Kidney tubule cell (primary cell): ENCODE results near the gene GPER1.
"Not testable (repeated sequence)": the region's sequence is repeated elsewhere in the genome, so short reads cannot be mapped to it uniquely, and the experiment has no call there.

Experiments used
- DNase-seq: peaks from one replicate; pipeline ENCODE4 v3.0.0-alpha.2; 2018; ENCODE audit warnings: low spot score

GPER1 gene

DNA sequence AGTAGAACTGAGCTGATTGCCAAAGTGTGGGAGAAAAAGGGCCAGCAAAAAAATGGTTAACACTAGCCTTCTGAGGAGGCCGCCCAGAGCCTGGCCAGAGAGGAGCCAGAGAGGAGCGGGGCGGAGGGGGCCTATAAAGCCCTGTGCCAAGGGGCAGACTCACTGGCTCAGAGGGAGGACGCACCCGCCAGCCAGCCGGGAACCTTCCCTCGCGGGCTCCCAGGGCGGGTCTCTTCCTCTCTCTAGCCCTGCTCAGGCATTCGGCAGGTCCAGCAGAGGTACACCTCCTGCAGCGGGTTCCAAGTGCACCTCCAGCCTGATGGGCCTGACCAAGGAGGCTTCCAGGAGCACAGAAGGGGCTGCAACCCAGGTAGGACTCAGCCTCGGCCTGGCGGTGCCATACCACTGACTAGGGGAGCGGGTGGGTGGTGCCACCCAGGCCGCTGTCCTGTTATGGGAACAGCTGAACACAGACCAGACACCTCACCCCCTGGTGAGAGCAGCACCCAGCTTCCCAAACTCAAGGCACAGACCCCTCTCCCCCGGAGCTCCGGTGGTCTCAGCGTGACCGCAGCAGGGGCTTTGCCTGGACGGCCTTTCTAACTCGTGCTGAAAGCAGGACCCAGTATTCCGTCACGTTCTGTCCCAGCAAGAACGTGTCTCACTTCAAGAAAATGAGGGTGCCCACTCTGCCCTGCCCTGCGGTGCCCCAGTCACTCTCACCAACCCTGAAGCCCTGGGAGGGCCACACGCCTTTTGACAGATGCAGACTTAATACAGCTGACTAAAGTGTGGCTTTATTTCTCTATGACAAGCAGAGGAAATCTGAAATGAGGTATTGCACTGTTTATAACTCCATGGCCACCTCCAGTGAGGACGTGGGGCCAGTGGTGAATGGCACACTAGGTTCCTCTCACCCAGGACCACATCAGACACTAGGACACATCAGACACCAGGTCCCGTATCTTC lies at the start of gene GPER1:
TSS of gene GPER1 (plus strand) at position 162 of the 969 bp plus-strand sequence. CDS start 3,616 bp downstream, outside the sequence.
- peak; percentile 53 for DNase-seq

DNA sequence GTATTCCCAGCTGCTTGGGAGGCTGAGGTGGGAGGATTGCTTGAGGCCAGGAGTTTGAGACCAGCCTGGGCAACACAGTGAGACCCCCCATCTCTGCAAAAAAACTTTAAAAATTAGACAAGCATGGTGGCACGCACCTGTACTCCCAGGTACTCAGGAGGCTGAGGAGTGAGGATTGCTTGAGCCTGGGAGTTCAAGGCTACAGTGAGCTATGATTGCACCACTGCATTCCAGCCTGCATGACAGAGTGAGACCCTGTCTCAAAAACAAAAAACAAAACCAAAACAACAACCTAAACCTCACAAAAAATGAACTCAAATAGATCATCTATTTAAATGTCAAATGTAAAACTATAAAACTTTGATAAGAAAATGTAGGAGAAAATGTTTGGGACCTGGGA lies 47.7 kb upstream of the GPER1 start:
- DNase-seq, result not testable (repeated sequence)

DNA sequence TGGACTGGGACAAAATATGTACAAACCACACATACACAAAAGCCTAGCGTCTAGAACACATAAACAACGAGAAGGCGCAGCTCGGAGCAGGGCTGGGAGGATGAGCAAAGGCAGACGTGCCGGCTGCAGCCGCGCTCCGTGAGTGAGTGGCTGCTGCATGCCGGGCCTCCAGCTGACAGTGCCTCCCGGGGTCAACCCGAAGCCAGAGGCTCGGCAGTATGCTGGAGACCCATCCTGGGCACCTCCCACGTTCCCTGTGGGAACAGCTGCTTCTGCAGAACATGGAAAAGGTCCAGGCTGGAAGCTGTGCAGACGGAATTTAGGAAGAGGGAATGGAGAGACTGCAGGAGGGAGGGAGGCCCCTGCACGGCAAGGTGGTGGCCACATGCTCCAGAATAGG lies 47.1 kb upstream of the GPER1 start:
- DNase-seq, result no peak

DNA sequence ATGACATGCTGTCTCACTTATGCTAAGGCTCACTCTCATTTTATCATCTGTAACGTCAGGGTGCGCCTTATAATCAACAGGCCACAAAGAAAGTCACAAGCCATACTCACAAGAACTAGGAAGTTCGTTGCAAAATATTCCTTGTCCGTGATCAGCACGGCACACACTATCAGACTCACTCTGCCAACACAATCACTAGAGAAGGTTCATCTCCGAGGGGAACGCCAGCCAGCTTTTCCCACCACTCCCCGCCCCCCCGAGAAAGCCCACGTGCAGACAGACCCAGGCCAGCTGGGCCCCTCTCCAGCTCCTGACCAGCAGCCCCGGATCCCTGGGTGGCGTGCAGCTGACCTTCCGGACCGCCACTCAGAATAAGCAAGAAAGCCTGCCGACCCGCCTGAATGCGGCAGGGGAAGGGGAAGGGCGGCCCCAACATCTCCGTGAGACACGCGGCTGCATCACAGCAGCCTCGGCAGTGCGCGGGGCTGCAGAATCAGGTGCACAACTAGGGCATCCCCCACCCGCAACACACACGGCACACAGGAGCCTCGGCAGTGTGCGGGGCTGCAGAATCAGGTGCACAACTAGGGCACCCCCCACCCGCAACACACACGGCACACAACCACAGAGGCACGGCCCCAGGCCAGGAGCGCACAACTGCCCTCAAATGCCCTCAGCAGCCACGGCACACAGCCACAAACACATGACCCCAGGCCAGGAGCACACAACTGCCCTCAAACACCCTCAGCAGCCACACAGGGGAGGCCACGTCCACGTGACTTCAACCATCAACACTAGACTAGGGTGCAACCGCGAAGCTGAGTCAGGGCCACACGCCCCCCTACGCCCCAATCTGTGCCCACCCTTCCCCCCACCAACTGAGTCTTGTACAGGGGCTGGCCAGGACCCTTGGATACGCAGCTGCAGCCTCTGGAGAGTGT lies 46.1 kb upstream of the GPER1 start:
- DNase-seq, result no peak

DNA sequence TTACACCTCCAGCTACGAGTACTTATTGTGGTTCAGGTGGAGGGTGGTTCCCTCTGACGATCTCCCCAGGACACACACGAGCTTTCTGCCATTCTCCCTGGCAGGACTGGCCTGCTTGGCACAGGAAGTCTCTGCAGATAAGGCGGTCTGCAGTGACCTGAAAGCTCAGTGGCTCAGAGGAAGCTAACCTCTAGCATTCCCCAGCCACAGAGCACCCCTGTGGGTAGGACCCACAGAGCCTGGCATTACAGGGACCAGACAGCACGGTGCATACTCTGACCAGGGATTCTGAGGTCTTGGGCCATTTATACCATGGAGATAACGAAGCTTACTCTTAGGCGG lies 45.5 kb upstream of the GPER1 start:
- DNase-seq, result no peak

DNA sequence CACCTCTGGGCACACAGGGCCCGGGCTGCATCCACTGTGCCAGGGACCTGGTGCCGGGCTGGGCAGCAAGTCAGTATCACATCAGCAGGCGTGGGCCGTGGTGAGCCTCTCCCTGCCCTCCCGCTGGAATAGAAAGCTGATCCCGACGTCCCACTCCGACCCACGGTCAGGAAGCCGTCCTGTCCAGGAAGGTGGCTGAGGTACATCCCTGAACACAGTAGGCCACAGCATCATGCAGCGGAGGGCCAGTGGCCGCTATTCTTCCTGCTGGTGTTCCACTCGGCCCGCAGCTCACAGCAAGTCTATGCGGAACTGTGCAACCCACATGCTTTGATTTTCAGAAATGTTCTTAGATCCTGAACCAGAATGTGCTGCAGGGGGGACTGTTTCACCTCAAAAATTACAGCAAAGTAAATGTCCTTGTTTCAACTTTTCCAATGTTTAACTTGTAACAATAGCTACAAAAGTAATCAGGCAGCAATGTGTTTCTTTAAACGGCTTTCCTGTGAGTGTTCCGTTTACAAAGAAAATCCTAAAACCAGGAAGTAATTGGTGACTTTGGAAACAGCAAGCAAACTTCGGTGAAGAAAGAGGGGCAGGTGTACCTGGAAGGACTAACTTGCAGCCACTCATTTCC lies 44.2 kb upstream of the GPER1 start:
- no peak for DNase-seq

DNA sequence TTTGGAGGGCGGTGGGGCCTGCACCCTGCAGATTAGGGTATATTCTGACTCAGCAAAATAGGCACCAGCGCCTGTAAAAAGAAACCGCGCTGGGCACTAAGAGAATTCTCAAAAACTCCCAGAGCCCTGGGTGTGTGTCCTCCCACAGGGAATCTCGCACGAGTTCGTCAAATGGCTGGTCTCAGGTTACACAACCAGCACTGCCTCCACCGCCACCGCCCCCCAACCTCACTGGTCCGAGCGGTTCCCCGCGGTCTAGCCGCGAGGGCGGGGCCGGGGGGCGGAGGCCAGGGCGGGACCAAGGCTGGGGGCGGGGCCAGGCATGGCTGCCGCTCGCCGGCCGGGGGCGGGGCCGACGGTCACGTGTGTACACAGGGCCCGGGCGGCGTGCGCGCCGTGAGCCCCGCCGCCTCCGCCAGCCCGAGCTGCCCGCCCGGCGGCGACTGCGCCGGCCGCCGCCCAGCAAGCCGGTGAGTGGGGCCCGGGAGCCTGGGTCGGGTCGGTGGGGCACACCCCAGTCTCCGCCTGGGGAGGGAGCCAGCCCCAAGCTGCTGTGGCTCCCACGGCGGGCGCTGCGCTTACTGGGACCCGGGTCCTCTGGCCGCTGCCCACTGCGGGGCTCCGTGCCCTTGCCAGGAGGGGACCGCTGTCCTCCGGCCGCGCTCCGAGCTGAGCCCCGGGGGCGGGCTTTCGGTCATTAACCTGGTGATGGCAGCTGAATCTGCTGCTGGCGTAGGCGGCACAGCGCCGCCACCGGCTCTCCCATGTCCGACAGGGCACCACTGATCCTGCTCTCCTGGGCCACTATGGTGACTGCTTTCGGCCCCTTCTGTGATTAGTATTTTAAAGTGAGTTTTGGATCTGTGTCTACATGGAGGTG lies 43.5 kb upstream of the GPER1 start, which contains the start of gene GPR146:
TSS of gene GPR146 (plus strand) at position 358 of the 880 bp plus-strand sequence. CDS start 12,970 bp downstream, outside the sequence.
- DNase-seq, result peak; percentile 94

DNA sequence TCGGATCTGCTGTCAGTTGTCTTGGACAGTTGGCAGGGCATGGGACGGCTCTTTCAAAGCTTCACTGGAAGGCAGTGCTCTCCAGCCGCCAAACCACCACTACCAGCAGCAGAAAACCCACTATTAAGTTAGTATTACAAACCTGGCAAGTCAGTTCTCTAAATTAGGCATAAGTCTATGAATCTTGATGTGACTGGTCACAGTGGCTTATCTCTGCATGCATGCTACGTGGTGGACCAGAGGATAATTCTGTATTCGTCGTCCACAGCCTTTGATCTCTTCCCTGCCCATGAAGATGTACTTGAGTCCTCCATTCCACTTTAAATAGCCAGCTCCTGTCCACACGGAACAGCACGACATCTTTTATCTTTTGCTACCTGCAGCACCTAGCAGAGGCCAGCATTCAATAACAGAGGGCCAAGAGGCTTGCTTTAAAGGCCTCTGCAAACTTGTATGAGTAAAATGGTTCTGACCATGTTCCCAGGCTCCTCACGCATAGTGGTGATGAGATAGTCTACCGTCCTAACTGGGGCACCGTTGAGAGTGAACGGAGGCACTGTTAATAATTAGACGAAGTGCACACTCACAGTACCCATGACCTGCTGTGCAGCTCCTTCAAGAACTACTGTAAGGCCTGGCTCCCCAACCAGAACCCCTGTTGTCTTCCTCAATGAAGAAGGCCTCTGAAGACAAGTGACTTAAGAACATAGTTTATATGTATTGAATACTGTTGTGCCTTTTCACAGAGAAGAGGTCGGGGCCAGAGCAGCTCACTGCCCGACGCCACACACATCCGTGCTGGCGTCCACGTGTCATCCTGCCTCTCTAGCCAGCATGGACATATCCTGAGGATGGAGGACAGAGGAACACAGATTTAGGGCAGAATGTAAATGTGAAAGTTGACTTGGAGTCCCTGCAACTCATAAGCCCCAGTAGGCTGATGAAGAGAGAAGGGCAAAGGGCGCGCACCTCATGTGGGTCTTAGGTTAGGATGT lies 42.5 kb upstream of the GPER1 start:
- peak; percentile 82 for DNase-seq

DNA sequence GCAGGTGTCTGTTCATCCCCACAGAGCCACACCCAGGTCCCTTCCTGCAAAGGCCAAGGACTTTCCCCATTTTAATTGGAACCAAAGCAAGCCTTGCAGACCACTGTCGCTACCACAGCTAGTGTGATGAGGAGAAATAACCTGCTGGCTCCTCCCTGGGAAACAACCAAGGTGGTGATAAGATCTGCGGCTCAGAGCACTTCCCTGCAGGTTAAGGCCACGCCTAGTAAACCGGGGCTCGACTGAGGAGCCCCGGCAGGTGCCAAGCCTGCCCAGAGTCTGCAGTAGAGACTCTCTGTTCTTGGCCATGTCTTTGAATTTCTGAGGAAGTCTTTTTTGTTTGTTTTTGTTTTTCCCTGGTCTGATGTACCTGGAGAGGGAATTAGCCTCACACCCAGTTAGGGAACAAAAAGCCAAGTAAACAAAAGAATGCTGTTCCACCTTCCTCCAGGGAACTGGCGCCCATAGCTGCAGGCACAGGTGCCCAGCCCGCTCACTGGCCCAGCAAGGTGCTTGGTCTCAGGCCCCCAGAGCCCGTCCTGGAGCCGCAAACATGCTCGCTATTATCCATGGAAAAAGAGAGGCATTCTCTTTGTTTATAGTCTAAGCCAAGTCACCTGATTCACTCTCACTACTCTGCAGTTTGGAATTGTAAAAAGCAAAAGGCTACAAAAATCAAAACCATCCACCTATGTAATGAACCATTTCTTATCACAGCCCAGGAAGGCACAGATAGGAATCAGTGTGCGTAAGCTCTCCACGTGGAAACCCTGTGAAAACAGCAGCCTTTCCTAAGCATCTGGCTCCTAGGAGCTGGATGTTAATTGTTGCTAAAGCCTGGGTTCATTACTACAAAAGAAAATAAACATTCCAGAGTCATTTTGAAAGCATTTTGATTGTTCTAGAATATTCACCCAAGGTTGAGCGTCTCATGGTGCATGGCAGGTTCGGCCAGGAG lies 40.9 kb upstream of the GPER1 start:
- DNase-seq, result no peak

DNA sequence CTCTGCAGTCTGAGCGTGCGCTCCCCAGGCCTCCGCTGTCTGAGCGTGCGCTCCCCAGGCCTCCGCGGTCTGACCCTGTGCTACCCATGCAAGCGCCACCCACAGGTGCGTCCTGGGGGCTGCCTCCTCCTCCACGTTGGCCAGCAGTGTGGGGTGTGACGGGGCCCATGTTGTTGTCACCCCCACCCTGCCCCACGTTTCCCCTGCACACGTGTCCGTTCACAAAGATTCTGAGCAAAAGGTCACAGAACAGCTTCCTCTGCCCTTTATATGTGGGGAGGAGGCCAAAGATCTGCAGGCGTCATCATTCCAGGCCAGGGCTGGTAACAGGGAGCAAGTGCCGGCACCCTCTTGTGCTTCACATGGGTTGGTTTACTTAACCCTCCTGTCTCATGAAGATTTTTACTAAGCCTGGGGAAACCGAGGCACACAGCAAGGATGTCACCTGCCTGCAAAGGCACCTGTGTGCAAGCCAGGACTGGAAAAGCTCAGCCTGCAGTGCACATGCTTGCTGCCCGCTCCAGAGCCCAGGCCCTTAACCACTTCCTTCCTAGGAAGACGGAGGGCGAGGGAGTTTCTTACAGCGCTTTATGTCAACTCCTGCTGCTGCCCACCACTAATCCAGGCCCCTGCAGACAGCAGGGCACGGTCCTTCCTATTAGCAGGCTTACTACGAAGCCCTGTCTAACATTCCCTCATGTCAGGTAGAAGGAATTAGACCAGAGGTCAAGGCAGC lies 38.7 kb upstream of the GPER1 start:
- no peak for DNase-seq

DNA sequence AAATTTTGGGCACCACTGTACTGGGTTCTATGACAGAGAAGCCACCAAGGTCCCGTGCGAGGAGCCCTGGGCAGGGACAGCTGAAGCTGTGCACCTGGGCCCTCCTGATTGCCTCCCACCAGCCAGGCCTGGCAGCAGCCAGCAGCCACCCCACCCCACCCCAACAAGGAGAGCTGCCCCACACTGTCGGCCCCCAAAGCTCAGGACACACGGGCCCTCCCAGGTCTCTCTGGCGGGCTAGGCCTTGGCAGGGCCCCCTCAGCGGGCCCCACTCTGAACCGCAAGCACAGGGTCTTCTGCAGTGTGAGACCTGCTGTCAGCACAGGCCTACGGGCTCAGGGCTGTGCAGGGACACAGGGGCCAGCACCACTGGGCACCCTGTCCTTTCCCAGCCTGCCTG lies 38.1 kb upstream of the GPER1 start:
- DNase-seq, result no peak

DNA sequence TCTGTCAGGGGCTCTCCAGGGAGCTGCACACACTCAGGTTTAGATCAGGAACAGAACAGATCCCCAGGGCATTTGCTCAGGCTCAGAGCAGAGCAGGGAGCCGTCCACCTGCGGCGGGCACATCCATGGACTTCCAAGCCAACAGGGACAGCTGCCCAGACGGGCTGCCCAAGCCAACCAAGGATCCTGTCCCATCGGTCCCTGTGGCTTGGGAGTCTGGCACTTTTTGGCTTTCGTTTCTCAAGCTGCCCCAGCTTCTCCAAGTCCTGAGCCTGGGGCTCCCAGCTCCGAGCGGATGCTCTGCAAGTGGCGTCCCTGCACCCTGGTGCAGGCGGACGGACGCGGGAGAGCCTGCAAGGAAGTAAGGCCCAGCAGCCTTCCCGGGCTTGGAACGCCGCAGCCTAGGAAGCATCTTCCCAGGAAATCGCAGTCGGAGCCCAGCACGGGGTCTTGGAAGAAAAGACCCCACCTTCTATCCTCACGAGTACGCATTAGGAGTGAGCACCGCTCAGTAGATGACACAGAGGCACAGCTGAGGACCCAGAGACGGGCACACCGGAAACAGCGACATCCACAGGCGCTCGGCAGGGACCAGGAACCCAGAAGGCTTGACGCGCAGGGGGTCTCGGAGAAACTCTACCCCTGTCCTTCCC lies 37.5 kb upstream of the GPER1 start:
- DNase-seq, result no peak

DNA sequence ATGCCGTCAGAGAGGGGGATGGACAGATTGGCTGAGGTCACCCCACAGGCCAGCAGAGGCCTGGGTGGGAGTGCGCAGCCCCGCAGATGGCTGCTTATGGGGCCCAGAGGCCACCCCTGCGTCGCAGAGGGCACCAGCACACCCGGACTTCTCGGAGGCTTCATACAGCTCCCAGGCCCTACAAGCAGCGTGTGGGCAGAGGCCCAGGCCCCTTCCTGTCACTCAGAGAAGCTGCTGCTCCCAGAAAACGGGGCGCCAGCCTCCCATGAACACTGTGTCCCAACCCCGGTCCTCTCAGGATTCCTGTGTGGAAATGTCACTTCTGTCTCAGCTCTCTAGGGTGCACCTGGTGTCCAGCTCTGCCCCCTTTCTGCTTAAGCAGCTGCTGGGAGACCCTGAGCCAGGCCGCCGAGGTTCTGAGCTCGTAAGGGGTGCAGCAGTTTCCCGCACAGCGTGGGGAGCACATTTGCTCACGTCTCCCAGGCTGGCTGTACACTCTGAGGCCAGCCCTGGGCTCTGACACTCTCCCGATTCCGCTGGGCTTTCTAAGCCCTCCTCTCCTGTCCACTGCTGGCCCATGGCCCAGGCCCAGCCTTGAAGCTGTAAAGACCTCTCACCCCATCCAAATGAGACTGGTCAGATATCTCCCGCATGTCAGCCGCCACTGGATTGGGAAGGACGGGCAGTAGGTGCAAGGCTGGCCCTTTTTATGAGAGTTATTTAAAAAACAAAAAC lies 36.8 kb upstream of the GPER1 start:
- DNase-seq, result no peak

DNA sequence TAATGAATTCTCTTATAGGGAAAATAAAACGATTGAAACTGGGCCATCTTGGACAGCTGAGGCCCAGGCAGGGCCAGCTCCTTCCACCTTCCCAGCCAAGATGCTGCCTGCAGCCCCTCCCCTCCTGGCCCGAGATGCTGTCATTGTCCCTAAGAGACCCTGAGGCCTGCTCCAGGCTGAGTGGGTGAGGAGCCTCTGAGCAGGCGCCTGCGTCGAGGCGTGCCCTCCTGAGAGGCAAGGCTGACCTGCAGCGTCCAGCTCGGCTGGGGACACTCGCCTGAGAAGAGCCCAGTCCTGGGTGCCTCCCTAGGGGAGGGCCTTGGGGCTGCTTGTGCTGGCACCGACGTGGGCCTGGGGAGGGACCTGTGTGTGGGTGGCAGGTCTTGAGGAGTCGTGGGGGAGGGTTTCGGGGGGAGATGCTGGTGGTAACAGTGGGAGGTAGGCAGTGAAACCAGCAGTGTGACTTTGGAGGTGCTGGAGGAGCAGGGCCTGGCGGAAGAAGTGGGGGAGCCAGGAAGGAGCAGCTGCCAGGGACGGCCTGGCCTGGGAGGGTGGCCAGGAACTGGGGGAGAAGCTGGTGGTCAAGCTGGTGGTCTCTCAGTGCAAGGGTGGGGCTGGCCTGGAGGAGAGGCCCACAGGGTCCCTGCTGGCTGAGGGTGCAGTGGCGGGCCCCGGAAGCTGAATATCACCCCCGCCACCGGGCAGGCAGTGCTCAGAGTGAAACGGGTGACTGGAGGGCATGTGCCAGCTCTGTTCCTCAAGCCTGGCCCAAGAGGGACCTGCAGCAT lies 35.7 kb upstream of the GPER1 start:
- DNase-seq, result no peak

DNA sequence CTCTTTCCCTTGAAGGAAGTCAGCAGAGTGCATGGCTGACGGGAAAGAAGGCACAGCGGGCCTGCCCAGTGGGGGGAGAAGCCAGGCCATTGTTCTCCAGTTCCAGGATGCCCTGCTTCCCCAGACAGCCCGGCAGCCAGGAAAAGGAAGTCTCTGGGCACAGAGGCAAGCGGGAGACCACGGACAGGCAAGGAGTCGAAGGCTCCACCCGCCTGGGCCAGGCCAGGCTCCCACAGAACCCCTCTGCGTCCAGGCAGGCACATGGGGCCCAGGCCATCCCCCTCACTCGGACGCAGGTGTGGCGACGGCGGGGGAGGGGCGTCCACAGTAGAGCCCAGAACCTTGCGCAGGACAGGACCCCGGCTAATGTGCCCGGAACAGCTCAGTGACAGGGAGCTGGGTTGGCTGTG lies 34.9 kb upstream of the GPER1 start:
- no peak for DNase-seq

DNA sequence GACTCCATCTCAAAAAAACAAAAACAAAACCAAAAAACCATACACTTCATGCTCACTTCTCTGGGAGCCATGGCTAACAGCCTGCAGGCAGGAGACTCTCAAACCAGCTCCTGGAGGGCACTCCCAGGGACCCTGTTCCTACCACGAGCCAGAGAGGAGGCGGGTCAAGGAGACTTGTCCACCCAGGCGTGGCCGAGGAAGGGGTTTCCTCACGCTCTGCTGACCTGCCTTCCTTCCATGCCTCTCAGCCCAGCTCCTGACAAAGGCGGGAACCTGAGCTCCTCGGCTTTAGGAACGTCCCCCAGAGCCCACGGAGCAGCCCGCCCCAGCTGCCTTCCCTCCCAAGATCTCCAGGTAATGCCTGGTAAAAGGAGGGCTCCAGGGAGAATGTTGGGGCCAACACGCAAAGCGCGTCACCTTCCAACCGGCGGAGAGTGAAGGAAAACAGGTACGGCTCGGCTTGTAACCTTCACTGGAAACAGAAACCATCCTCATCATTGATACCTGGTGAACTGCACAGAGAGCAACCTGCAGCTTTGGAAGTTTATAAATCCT lies 34.0 kb upstream of the GPER1 start:
- no peak for DNase-seq
